NCI-H146 treated with DMSO at 0.1 percent for 48 hours (cell line): Measurements from ENCODE around the gene PRDX3.

Experiments used
- DNase-seq: peaks from one replicate; lab custom pipeline; 2025; ENCODE audit not compliant: unreplicated experiment; lab: John Stamatoyannopoulos, UW

PRDX3 gene

GRCh38 chr10:119131512-119132240 is 46.9 kb downstream of the PRDX3 start:
- no peak for DNase-seq

- DNase-seq, result no peak
Measured at GRCh38 chr10:119129721-119130120, 48.9 kb downstream of the PRDX3 start.

- no peak for DNase-seq
Measured at GRCh38 chr10:119125942-119126341, 52.7 kb downstream of the PRDX3 start.

- DNase-seq, result no peak
Measured at GRCh38 chr10:119120875-119121274, 57.7 kb downstream of the PRDX3 start.

- DNase-seq, result no peak
Measured at GRCh38 chr10:119120413-119120867, 58.2 kb downstream of the PRDX3 start.

GRCh38 chr10:119119400-119119799 is 59.2 kb downstream of the PRDX3 start:
- no peak for DNase-seq

GRCh38 chr10:119118231-119118630 is 60.4 kb downstream of the PRDX3 start:
- DNase-seq, result no peak
